KMS-11 (cell line): ENCODE measurements around the gene POLL.

Experiments
- H2AFZ ChIP-seq: fragments of 200-600 bp; sonication (generic); 2 replicates; pipeline ENCODE4 v1.6.1; 2016; ENCODE audit warnings: antibody characterized with exemption, mixed run types, low read depth
- H3K27ac ChIP-seq: fragments of 200-600 bp; sonication (generic); 2 replicates; pipeline ENCODE4 v1.6.1; 2016; ENCODE audit warnings: mild to moderate bottlenecking, mixed run types
- H3K27me3 ChIP-seq: fragments of 200-600 bp; sonication (generic); 2 replicates; pipeline ENCODE4 v1.6.1; 2017; ENCODE audit warnings: mild to moderate bottlenecking, low read depth, mixed run types, moderate library complexity; ENCODE audit not compliant: insufficient read depth
- H3K36me3 ChIP-seq: fragments of 200-600 bp; sonication (generic); 2 replicates; pipeline ENCODE4 v1.6.1; 2017; ENCODE audit warnings: mild to moderate bottlenecking, mixed run types; ENCODE audit not compliant: insufficient read depth
- H3K4me1 ChIP-seq: fragments of 200-600 bp; sonication (generic); 2 replicates; pipeline ENCODE4 v1.6.1; 2016; ENCODE audit warnings: mild to moderate bottlenecking, low read depth, mixed run types; ENCODE audit not compliant: poor library complexity, severe bottlenecking
- H3K4me2 ChIP-seq: fragments of 200-600 bp; sonication (generic); 2 replicates; pipeline ENCODE4 v1.7.0; 2016; ENCODE audit warnings: mild to moderate bottlenecking, mixed run types
- H3K4me3 ChIP-seq: fragments of 200-600 bp; sonication (generic); IDR thresholded peaks from 2 replicates; pipeline ENCODE4 v1.6.1; 2017; ENCODE audit warnings: low read depth, low read length, mixed read lengths; ENCODE audit not compliant: insufficient read depth
- H3K79me2 ChIP-seq: fragments of 200-600 bp; sonication (generic); 2 replicates; pipeline ENCODE4 v1.6.1; 2016; ENCODE audit warnings: low read depth, mixed run types; ENCODE audit not compliant: insufficient read depth
- H3K9ac ChIP-seq: fragments of 200-600 bp; sonication (generic); 2 replicates; pipeline ENCODE4 v1.6.1; 2016; ENCODE audit warnings: mild to moderate bottlenecking, mixed run types
- H4K20me1 ChIP-seq: fragments of 200-600 bp; sonication (generic); 2 replicates; pipeline ENCODE4 v1.6.1; 2016; ENCODE audit warnings: mild to moderate bottlenecking, mixed run types; ENCODE audit not compliant: insufficient read depth
- CTCF ChIP-seq: fragments of 200-600 bp; sonication (generic); conservative IDR thresholded peaks from 2 replicates; pipeline ENCODE4 v1.6.1; 2017; ENCODE audit warnings: low read depth, mild to moderate bottlenecking, antibody characterized with exemption, low read length, moderate library complexity, mixed read lengths

Gene POLL

GRCh38 chr10:101564490-101564991 lies 23.5 kb downstream of the POLL start:
- Histone ChIP-seq H3K79me2 (no peaks in the 10 kb centered on the region), H2AFZ (no peak overlapping the region), H3K4me1 (peaks cover 4% of the 10 kb centered on the region), H3K27ac (no peak overlapping the region), H3K9ac (no peak overlapping the region), H3K27me3 (no peaks in the 10 kb centered on the region), H3K36me3 (no peaks in the 10 kb centered on the region), H3K4me3 (no peak overlapping the region), H4K20me1 (no peaks in the 10 kb centered on the region), H3K4me2 (no peak overlapping the region)
- TF ChIP-seq CTCF: no peak

GRCh38 chr10:101563497-101564040 lies 24.5 kb downstream of the POLL start:
- H3K27me3 ChIP-seq: no peaks in the 10 kb centered on the region
- no peak overlapping the region for H3K4me2 ChIP-seq
- no peaks in the 10 kb centered on the region for H3K79me2 ChIP-seq
- no peak overlapping the region for H3K27ac ChIP-seq
- no peak overlapping the region for H3K9ac ChIP-seq
- no peak overlapping the region for H2AFZ ChIP-seq
- no peaks in the 10 kb centered on the region for H4K20me1 ChIP-seq
- H3K4me1 ChIP-seq: no peaks in the 10 kb centered on the region
- H3K4me3 ChIP-seq: no peak overlapping the region
- no peak for TF ChIP-seq CTCF
- H3K36me3 ChIP-seq: no peaks in the 10 kb centered on the region

- Histone ChIP-seq H2AFZ (no peak overlapping the region), H3K4me1 (no peaks in the 10 kb centered on the region), H3K36me3 (no peaks in the 10 kb centered on the region), H3K9ac (no peak overlapping the region), H3K4me2 (no peak overlapping the region), H4K20me1 (no peaks in the 10 kb centered on the region), H3K27me3 (no peaks in the 10 kb centered on the region), H3K27ac (no peak overlapping the region), H3K4me3 (no peak overlapping the region), H3K79me2 (no peaks in the 10 kb centered on the region)
- no peak for TF ChIP-seq CTCF
These were observed 25.1 kb downstream of the POLL start for GRCh38 chr10:101563007-101563406.

- no peak overlapping the region for H3K27ac ChIP-seq
- no peaks in the 10 kb centered on the region for H3K79me2 ChIP-seq
- H4K20me1 ChIP-seq: no peaks in the 10 kb centered on the region
- no peak overlapping the region for H3K9ac ChIP-seq
- no peaks in the 10 kb centered on the region for H3K27me3 ChIP-seq
- H3K4me3 ChIP-seq: no peak overlapping the region
- no peak overlapping the region for H2AFZ ChIP-seq
- no peak overlapping the region for H3K4me2 ChIP-seq
- no peaks in the 10 kb centered on the region for H3K36me3 ChIP-seq
- no peaks in the 10 kb centered on the region for H3K4me1 ChIP-seq
- TF ChIP-seq CTCF: no peak
These were observed 25.8 kb downstream of the POLL start for GRCh38 chr10:101562231-101562630.
